SH-SY5Y (cell line): ENCODE measurements around the gene NEK1.

ENCODE experiments used
- GATA2 ChIP-seq: IDR thresholded peaks from 2 replicates; pipeline ENCODE4 v1.6.1; 2011; ENCODE audit warnings: mild to moderate bottlenecking, low read depth, low read length
- GATA3 ChIP-seq: IDR thresholded peaks from 2 replicates; pipeline ENCODE4 v1.6.1; 2011; ENCODE audit warnings: low read depth, mild to moderate bottlenecking, low read length, moderate library complexity

DNA sequence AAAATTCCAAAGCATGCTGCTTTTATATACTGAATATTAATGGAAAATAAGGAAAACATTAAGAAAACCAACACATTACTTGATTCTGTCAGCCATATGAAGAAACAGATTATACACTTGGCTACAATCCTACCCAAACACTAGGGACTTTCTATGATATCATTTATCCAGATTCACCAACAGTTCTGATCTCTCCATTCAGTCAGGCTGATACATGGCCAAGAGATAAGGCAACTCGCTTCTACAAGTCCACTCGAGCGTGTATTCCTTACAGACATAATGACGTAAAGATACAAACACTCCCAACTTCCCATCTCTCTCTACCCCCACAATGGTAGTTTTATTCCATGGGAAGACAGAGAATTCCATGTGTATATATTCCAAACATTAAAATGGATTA, 44.5 kb downstream of the NEK1 start:
- TF ChIP-seq GATA2 (no peak), GATA3 (no peak)
